ENCODE measurements around the gene NDUFV2. TPM values are rescaled to one million over a fixed set of nuclear protein-coding genes. Genes with fewer than 3 reads are reported as not detected.

Gene NDUFV2
- total RNA-seq, 1 experiment from 2014 or later, result 192 TPM

DNA sequence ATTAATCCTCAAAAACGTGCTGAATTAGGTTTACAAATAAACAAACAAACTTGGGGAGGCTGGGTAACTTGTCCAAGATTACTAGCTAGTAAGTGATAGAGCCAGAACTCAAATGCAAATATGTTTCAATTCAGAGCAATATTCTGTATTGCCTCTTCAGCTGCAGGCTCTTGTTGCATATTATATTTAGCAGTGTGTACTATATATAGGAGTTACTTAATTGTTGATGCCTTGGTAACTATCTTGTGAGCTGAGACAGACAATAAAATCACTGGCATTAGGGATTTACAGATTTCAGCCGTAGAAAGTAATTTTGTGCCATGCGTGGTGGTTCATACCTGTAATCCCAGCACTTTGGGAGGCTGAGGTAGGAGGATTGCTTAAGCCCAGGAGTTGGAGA lies 23.8 kb downstream of the NDUFV2 start:
- POLR2A ChIA-PET, result interaction anchor here (0.7 to 19.7 kb wide), 6 partner anchors 11 to 25 kb away, joined by 3 to 586 read pairs (median 9); partner anchors contain the start of gene ANKRD12
- TF ChIP-seq, protein P1, sequence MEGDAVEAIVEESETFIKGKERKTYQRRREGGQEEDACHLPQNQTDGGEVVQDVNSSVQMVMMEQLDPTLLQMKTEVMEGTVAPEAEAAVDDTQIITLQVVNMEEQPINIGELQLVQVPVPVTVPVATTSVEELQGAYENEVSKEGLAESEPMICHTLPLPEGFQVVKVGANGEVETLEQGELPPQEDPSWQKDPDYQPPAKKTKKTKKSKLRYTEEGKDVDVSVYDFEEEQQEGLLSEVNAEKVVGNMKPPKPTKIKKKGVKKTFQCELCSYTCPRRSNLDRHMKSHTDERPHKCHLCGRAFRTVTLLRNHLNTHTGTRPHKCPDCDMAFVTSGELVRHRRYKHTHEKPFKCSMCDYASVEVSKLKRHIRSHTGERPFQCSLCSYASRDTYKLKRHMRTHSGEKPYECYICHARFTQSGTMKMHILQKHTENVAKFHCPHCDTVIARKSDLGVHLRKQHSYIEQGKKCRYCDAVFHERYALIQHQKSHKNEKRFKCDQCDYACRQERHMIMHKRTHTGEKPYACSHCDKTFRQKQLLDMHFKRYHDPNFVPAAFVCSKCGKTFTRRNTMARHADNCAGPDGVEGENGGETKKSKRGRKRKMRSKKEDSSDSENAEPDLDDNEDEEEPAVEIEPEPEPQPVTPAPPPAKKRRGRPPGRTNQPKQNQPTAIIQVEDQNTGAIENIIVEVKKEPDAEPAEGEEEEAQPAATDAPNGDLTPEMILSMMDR (IDR thresholded peaks at IDR 0.05; ENCODE audit: unreplicated experiment), result no peak
- H3K4me3 Mint-ChIP-seq (ENCODE audit: unreplicated experiment), result no peak overlapping the region
- peaks cover 10% of the 10 kb centered on the region for H3K4me1 Mint-ChIP-seq (ENCODE audit: insufficient read depth, unreplicated experiment)
- CTCF ChIA-PET, result interaction anchor here (1.3 to 2.1 kb wide), 4 partner anchors 8 to 53 kb away, joined by 4 to 6 read pairs (median 4); no protein-coding TSS in a partner anchor
- peaks cover 90% of the 10 kb centered on the region for H3K36me3 Mint-ChIP-seq (ENCODE audit: insufficient read depth, unreplicated experiment)
- H3K27me3 Mint-ChIP-seq (ENCODE audit: insufficient read depth, unreplicated experiment), result no peaks in the 10 kb centered on the region
- no peak for DNase-seq (ENCODE audit: unreplicated experiment)
- H3K9me3 Mint-ChIP-seq (ENCODE audit: unreplicated experiment), result no peaks in the 10 kb centered on the region
- intact Hi-C loops (cut with micrococcal nuclease), result no loop called here
- BruUV-seq (replicated peaks), result no TSS peak
- no peak overlapping the region for H3K27ac Mint-ChIP-seq (ENCODE audit: low read depth, unreplicated experiment)

DNA sequence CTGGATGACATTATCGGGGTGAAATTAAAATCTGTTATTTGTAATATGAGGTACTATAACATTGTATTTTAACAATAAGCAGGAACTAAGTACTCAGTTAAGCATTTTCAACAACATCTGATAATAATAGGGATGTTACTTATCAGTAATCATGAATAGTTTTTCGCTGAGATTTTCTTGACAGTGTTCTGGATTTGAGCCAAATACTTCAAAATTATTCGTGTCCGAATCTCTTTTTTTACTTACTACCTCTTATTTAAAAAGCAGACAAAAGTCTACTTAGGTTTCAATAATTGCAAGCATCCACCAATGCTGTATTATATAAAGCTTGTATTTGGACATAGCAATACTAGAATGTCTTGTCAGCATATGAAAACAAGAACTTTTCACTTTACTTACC lies 27.7 kb downstream of the NDUFV2 start:
- peaks cover 19% of the 10 kb centered on the region for H3K4me1 Mint-ChIP-seq (ENCODE audit: insufficient read depth, unreplicated experiment)
- H3K9me3 Mint-ChIP-seq (ENCODE audit: unreplicated experiment), result no peaks in the 10 kb centered on the region
- TF ChIP-seq, protein P1 (IDR thresholded peaks at IDR 0.05; ENCODE audit: unreplicated experiment), result no peak
- no peak overlapping the region for H3K27ac Mint-ChIP-seq (ENCODE audit: low read depth, unreplicated experiment)
- intact Hi-C loops (cut with micrococcal nuclease), result no loop called here
- ChIA-PET POLR2A (interaction anchor here (0.6 to 19.7 kb wide), 5 partner anchors 7 to 106 kb away, joined by 4 to 586 read pairs (median 6); partner anchors contain the start of genes ANKRD12 and NDUFV2), CTCF (interaction anchor here (0.6 kb wide), 1 partner anchor 735 kb away, joined by 3 read pairs; no protein-coding TSS in a partner anchor)
- peaks cover 90% of the 10 kb centered on the region for H3K36me3 Mint-ChIP-seq (ENCODE audit: insufficient read depth, unreplicated experiment)
- no TSS peak for BruUV-seq (replicated peaks)
- no peaks in the 10 kb centered on the region for H3K27me3 Mint-ChIP-seq (ENCODE audit: insufficient read depth, unreplicated experiment)
- no peak overlapping the region for H3K4me3 Mint-ChIP-seq (ENCODE audit: unreplicated experiment)
- no peak for DNase-seq (ENCODE audit: unreplicated experiment)

DNA sequence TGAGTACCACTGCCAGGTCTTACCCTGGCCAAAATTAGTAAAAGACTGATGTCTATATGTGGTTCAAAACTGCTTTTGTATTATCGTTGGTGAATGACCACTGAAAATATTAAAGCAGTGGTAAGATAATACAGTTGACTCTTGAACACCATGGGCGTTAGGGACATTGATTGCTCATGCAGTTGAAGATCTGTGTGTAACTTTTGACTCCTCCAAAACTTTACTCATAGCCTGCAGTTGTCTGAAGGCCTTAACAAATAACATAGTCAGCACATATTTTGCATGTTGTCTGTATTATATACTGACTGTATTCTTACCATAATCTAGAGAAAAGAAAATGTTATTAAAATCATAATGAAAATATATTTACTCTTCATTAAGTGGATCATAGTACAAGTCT lies 28.3 kb downstream of the NDUFV2 start:
- intact Hi-C loops (cut with micrococcal nuclease), result no loop called here
- ChIA-PET POLR2A (interaction anchor here (0.8 to 19.7 kb wide), 5 partner anchors 7 to 29 kb away, joined by 3 to 586 read pairs (median 6); partner anchors contain the start of genes ANKRD12 and NDUFV2), CTCF (no interaction called here)
- peaks cover 90% of the 10 kb centered on the region for H3K36me3 Mint-ChIP-seq (ENCODE audit: insufficient read depth, unreplicated experiment)
- peaks cover 19% of the 10 kb centered on the region for H3K4me1 Mint-ChIP-seq (ENCODE audit: insufficient read depth, unreplicated experiment)
- H3K27me3 Mint-ChIP-seq (ENCODE audit: insufficient read depth, unreplicated experiment), result no peaks in the 10 kb centered on the region
- DNase-seq (ENCODE audit: unreplicated experiment), result no peak
- H3K4me3 Mint-ChIP-seq (ENCODE audit: unreplicated experiment), result no peak overlapping the region
- TF ChIP-seq, protein P1 (IDR thresholded peaks at IDR 0.05; ENCODE audit: unreplicated experiment), result no peak
- H3K27ac Mint-ChIP-seq (ENCODE audit: low read depth, unreplicated experiment), result no peak overlapping the region
- H3K9me3 Mint-ChIP-seq (ENCODE audit: unreplicated experiment), result no peaks in the 10 kb centered on the region
- BruUV-seq (replicated peaks), result no TSS peak

DNA sequence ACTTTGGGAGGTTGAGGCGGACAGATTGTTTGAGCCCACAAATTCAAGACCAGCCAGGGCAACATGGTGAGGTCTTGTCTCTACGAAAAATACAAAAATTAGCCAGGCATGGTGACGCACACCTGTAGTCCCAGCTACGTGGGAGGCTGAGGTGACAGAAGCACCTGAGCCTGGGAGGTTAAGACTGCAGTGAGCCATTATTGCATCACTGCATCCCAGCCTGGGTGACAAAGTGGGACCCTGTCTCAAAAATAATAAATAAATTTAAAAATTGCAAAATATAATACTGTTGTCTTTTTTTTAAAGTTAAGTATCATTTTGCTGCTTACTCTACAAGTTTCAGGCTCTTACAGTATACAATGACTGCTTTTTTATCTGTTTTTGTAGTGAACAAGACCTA lies 30.1 kb downstream of the NDUFV2 start:
- intact Hi-C loops (cut with micrococcal nuclease), result no loop called here
- ChIA-PET CTCF (no interaction called here), POLR2A (interaction anchor here (0.8 to 19.7 kb wide), 2 partner anchors 17 to 29 kb away, joined by 7 to 586 read pairs; no protein-coding TSS in a partner anchor)
- no peaks in the 10 kb centered on the region for H3K9me3 Mint-ChIP-seq (ENCODE audit: unreplicated experiment)
- TF ChIP-seq, protein P1 (IDR thresholded peaks at IDR 0.05; ENCODE audit: unreplicated experiment), result no peak
- DNase-seq (ENCODE audit: unreplicated experiment), result no peak
- H3K4me3 Mint-ChIP-seq (ENCODE audit: unreplicated experiment), result no peak overlapping the region
- BruUV-seq (replicated peaks), result no TSS peak
- no peak overlapping the region for H3K27ac Mint-ChIP-seq (ENCODE audit: low read depth, unreplicated experiment)
- H3K4me1 Mint-ChIP-seq (ENCODE audit: insufficient read depth, unreplicated experiment), result peaks cover 19% of the 10 kb centered on the region
- H3K27me3 Mint-ChIP-seq (ENCODE audit: insufficient read depth, unreplicated experiment), result no peaks in the 10 kb centered on the region
- H3K36me3 Mint-ChIP-seq (ENCODE audit: insufficient read depth, unreplicated experiment), result peaks cover 86% of the 10 kb centered on the region
